ENCODE data around the gene ACVR1B. TPM values are rescaled to one million over a fixed set of nuclear protein-coding genes. Genes with fewer than 3 reads are reported as not detected.
A peak's percentile ranks its signal among the peaks of the same experiment; 100 is the strongest.

ACVR1B gene
- 12.1 and 15.6 TPM in 2 replicates for total RNA-seq

DNA sequence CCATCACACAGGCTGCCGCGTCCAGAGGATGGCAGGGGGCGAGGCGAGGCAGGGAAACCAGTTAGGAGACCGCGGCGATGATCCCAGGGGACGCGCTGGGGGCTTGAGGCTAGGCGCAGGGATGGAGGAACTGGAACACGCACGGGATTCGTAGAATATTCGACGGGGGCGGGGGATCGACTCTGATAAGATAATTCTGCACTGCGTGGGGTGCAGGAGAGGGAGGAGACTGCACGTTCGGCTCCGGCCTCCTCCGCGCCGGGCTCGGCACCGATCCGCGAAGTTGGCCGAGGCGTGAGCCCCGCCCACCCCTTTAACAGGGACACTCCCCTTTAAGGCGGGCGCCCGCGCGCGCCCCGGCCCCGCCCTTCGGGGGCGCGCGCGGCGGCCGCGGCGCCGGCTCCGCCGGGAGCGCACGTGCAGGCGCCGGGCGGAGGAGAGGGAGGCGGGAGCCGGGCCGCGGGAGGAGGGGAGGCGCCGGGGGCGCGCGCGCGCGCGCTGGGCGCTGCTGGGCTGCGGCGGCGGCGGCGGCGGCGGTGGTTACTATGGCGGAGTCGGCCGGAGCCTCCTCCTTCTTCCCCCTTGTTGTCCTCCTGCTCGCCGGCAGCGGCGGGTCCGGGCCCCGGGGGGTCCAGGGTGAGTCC lies at the start of gene ACVR1B:
TSS of gene ACVR1B (plus strand) at position 501 of the 644 bp plus-strand sequence. CDS start at position 546, 45 bp downstream.
- peak; percentile 73 for DNase-seq (ENCODE audit: low read depth)

DNA sequence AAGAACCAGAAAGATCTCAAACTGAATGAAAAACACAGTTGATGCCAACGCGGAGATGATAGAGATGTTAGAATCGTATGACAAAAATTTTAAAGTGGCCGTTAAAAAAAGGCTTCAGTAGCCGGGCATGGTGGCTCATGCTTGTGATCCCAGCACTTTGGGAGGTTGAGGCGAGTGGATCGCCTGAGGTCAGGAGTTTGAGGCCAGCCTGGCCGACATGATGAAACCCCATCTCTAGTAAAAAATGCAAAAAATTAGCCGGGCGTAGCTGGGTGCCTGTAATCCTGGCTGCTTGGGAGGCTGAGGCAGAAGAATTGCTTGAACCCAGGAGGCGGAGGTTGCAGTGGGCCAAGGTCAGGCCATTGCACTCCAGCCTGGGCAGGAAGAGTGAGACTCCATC lies 49.6 kb upstream of the ACVR1B start:
- no peak for FAIRE-seq
- Histone ChIP-seq H3K36me3 (ENCODE audit: control insufficient read depth, insufficient read depth, low read length) (no peaks in the 10 kb centered on the region), H3K27me3 (ENCODE audit: control insufficient read depth, insufficient read depth, low read length) (peaks cover 2% of the 10 kb centered on the region), H3K4me3 (ENCODE audit: low read depth, low read length) (no peak overlapping the region)
- no peak for DNase-seq (ENCODE audit: low read depth)
- TF ChIP-seq, protein P1, sequence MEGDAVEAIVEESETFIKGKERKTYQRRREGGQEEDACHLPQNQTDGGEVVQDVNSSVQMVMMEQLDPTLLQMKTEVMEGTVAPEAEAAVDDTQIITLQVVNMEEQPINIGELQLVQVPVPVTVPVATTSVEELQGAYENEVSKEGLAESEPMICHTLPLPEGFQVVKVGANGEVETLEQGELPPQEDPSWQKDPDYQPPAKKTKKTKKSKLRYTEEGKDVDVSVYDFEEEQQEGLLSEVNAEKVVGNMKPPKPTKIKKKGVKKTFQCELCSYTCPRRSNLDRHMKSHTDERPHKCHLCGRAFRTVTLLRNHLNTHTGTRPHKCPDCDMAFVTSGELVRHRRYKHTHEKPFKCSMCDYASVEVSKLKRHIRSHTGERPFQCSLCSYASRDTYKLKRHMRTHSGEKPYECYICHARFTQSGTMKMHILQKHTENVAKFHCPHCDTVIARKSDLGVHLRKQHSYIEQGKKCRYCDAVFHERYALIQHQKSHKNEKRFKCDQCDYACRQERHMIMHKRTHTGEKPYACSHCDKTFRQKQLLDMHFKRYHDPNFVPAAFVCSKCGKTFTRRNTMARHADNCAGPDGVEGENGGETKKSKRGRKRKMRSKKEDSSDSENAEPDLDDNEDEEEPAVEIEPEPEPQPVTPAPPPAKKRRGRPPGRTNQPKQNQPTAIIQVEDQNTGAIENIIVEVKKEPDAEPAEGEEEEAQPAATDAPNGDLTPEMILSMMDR (IDR thresholded peaks at IDR 0.05; ENCODE audit: insufficient read depth, low read length, severe bottlenecking): no peak

More for the DNA sequence above, at the start of gene ACVR1B:
- Histone ChIP-seq H3K36me3 (ENCODE audit: control insufficient read depth, insufficient read depth, low read length) (no peaks in the 10 kb centered on the region), H3K27me3 (ENCODE audit: control insufficient read depth, insufficient read depth, low read length) (no peaks in the 10 kb centered on the region), H3K4me3 (ENCODE audit: low read depth, low read length) (peak within 1 kb of the TSS; percentile 90)
- FAIRE-seq: no peak
- TF ChIP-seq, protein P1 (IDR thresholded peaks at IDR 0.05; ENCODE audit: insufficient read depth, low read length, severe bottlenecking): no peak

DNA sequence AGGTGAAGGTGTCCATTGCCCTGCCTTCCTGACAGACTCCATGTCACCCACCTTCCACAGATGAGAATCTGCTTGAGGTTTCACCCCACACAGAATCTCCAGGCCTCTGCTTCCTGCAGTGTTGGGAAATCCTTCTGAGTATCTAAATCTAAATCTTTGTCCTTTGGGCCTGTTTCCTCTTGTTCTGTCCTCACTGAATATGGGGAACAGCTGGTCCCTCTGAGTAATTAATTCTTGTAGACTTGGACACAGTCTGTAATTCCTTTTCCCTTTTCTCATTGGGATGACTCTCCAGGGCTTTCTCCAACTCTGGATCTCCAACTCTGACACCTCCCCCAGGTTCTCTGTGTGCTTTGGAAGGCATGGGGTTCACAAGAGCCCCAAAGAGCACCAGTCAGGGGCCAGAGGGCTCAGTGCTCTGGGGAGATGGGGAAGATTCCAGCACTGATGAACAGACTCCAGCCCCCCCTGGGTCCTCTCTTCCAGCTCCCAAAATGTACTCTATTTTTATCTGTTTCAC lies 46.5 kb upstream of the ACVR1B start:
- peaks cover 18% of the 10 kb centered on the region for H3K27me3 ChIP-seq (ENCODE audit: control insufficient read depth, insufficient read depth, low read length)
- TF ChIP-seq, protein P1 (IDR thresholded peaks at IDR 0.05; ENCODE audit: insufficient read depth, low read length, severe bottlenecking): no peak
- no peak for FAIRE-seq
- peak; percentile 44 for DNase-seq (ENCODE audit: low read depth)
- H3K36me3 ChIP-seq (ENCODE audit: control insufficient read depth, insufficient read depth, low read length): no peaks in the 10 kb centered on the region
- no peak overlapping the region for H3K4me3 ChIP-seq (ENCODE audit: low read depth, low read length)

DNA sequence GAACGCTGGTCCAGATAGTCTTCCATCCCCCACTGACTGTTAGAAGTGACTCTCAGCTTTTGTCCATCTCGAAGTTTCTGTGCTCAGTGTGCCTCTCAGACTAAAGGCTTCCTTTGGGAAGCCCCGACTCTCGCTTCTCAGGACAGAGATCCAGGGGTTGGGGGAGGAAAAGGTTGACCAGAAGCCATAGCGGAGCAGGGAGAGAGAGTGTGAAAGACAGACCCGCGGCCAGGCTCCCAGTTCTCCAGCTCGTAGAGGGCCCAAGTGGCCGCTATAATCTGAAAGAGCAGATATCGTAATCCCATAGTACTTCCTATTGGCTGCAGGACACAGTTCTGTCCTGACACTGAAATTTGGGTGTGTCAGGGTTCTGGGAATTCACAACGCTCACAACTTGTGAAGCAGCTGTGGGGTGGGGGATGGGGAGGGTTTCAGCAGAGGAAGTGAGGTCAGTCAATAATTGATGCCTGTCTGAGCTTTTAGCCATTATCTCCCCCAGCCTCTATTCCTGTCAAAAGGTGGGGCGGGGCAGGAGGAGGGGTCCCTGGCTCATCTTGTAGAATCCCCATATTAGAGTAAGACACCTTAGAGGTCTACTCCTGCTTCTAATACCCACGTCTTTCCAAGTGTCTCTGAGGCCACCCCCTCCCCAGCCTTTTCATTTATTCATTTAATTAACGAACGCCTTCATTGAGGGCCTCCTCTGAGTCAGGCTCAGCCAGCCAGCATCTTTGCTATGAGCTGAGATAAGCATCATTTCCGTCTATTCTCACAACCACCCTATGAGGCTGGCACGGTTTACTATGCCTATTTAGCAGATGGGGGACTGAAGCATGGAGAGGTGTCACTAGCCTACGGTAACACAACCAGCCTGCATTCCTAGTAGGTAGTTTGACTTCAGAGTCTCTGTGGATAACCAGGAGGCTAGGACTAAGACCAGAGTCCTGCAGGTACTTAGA lies 45.7 kb upstream of the ACVR1B start:
- no peak for FAIRE-seq
- no peak overlapping the region for H3K4me3 ChIP-seq (ENCODE audit: low read depth, low read length)
- peaks cover 21% of the 10 kb centered on the region for H3K27me3 ChIP-seq (ENCODE audit: control insufficient read depth, insufficient read depth, low read length)
- TF ChIP-seq, protein P1 (IDR thresholded peaks at IDR 0.05; ENCODE audit: insufficient read depth, low read length, severe bottlenecking): no peak
- H3K36me3 ChIP-seq (ENCODE audit: control insufficient read depth, insufficient read depth, low read length): no peaks in the 10 kb centered on the region
- DNase-seq (ENCODE audit: low read depth): no peak

DNA sequence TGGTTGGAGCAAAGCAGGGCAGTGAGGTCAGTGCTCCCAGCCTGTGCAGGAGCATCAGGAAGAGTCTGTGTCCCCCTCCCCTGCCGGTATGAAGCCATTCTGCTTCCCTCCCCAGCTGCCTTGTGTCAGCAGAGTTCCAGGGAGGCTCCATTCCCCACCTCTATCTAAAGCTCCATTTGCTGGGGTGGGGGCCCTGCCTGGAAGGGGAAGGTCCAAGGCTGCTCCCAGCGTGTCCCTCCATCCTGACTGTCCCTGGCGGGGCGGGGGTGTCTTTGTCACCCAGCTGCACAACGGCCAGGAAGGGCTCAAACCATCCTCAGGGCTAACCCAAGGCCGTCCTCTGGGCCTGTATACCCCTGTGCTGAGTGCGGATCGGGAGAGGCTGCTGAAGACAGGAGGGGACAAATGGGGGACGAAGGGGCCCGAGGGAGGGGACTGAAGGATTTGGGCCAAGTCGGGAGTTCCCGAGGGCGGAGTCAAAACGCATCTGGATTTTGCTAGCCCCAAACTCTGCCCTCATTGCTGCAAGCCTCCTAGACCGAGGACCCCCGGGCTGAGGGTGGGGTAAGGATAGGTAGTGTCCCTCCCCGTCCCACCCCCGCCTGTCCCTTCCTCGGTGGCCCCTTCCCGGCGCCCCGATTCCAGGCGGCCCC lies 44.9 kb upstream of the ACVR1B start:
- DNase-seq (ENCODE audit: low read depth): no peak
- FAIRE-seq: no peak
- no peaks in the 10 kb centered on the region for H3K36me3 ChIP-seq (ENCODE audit: control insufficient read depth, insufficient read depth, low read length)
- peaks cover 26% of the 10 kb centered on the region for H3K27me3 ChIP-seq (ENCODE audit: control insufficient read depth, insufficient read depth, low read length)
- TF ChIP-seq, protein P1 (IDR thresholded peaks at IDR 0.05; ENCODE audit: insufficient read depth, low read length, severe bottlenecking): no peak
- no peak overlapping the region for H3K4me3 ChIP-seq (ENCODE audit: low read depth, low read length)
